ENCODE measurements around the gene ACSF3.
"Not testable (repeated sequence)": the region's sequence is repeated elsewhere in the genome, so short reads cannot be mapped to it uniquely, and the experiment has no call there.

The ACSF3 gene

DNA sequence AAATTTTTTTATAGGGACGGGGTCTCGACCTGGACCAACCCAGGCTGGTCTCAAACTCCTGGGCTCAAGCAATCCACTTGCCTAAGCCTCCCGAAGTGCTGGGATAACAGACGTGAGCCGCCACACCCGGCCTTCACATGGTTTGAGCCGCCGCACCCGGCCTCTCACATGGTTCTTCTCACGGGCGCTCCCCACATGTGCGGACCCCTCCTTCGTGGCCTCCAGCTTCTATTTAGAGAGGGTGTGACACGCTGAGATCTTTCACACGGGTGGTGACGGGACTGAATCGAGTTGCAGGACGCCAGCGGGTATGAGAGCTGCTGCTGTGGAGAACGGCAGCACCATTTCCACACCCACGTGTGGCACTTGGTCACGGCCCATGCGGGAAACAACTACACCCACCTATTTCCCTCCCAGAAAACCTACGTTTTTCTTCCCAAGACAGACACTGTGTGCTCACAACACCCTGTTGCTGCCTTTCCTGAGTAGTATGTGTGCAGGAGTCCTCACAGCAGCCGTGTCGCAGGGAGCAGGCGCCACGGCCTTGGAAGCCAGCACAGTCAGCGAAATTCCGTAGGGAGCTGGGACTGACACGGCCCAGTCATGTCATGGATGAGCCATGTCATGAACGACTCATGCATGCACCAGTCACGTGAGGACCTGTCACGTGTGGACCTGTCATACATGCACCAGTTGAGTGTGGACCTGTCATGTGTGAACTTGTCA lies 20.1 kb upstream of the ACSF3 start:
- DNase-seq, result no peak

DNA sequence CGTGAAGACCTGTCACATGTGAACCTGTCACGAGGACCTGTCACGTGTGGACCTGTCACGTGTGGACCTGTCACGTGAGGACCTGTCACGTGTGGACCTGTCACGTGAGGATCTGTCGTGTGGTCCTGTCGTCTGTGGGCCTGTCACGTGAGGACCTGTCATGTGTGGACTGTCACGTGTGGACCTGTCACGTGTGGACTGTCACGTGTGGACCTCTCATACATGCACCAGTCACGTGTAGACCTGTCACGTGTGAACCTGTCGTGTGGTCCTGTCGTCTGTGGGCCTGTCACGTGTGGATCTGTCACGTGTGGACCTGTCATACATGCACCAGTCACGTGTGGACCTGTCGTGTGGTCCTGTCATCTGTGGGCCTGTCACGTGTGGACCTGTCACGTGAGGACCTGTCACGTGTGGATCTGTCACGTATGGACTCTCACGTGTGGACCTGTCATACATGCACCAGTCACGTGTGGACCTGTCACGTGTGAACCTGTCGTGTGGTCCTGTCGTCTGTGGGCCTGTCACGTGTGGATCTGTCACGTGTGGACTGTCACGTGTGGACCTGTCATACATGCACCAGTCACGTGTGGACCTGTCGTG lies 19.5 kb upstream of the ACSF3 start:
- DNase-seq, result not testable (repeated sequence)

DNA sequence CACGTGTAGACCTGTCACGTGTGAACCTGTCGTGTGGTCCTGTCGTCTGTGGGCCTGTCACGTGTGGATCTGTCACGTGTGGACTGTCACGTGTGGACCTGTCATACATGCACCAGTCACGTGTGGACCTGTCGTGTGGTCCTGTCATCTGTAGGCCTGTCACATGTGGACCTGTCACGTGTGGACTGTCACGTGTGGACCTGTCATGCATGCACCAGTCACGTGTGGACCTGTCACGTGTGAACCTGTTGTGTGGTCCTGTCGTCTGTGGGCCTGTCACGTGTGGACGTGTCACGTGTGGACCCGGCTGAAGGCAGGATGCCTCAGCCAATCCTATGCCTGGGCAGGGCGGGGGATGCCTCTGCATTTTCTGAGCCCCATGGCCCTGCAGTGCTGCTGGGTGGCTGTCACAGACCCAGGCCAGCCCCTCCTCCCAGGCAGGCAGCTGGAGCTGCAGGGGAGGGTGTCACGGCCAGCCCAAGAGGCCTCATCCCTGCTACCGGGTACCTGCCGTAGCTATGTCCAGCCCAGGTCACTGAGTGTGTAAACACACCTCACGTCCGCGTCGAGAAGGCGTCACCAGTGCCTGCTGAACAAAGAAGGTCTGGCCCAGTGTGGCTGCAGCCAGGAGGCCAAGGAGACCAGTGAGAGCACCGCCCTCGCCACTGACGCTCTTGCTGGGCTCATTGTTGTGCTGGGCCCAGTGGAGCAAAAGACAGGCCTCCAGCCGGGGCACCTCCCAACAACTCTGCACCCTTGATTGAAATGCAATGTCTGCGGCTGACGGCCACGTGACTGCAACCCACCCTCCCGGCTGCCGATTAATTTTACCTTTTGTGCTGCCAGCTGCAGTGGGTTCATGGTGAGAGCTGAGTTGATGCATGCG lies 18.6 kb upstream of the ACSF3 start:
- no peak for DNase-seq

DNA sequence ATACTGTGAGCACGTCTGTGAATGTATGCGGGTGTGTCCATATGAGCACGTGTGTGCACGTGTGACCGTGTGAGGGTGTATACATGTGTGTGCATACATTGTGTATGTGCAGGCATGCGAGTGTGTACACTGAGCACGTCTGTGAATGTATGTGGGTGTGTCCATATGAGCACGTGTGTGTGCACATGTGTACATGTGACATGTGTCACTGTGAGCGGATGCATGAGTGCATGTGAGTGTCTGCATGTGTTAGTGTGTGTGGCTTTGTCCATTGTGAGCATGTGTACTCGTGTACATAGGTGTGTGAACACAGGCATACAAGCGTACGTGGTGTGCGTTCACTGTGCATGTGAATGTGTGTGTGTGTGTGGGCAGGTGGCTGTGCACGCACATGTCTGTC lies 17.5 kb upstream of the ACSF3 start:
- no peak for DNase-seq

DNA sequence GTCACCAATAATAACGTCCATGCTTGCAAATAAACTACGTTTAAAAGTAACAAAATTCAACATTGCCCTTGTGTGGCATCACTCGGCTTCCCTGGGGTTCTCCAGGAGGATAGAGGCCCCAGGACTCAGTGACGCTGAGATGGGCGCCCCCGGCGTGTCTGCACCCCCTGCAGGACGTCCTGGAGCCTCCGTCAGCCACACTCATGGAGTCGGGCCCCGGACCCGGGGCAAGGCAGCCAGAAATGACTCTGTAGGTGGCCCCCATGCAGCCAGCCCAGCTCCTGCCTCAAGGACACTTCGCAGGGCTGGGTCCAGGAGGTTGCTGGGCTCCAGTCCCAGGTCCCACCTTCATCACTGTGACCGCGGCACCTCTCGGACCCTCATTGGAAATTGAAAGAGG lies 16.6 kb upstream of the ACSF3 start:
- DNase-seq, result no peak

DNA sequence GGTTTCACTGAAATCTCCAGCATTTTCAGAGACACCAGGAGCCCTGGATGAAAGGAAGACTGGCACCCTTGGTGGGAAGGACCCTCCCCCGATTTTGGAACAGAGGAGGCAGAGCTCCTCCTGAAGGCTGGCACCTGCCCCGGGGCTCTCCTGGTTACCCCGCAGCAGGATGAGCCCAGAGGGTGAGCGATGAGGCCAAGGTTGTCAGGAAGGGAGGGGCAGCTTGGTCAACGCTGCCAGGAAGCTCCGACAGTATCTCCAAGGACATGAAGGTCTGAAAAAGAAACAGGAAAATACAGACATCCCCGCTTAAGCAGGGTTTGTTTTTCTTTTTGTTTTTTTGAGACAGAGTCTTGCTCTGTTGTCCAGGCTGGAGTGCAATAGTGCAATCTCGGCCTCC lies 15.5 kb upstream of the ACSF3 start:
- DNase-seq, result no peak

DNA sequence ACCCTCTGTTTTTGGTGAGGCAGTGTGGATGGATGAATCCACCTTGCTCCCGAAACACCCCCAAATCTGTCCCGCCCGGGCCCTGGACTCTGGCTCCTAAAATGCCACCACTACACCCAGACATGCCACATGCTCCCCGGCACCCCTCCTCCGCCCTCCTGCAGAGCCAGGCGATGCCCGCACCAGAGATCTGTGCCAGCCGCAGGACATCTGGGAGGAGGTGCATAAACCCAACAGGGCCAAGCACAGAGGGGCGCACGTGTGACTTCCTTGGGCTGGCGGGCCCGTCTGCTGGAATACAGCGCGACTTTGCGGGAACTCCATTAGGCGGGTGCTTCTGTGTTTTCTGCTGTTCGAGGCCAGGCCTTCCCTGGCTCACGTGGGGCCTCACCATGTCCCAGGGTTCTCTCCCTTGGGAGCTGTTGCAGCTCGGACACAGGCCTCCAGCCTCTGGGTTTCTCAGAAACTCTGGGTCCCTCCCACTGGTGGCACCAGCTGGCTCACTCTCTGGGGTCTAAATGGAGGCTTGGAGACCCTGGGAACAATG lies 14.1 kb upstream of the ACSF3 start:
- DNase-seq, result no peak

DNA sequence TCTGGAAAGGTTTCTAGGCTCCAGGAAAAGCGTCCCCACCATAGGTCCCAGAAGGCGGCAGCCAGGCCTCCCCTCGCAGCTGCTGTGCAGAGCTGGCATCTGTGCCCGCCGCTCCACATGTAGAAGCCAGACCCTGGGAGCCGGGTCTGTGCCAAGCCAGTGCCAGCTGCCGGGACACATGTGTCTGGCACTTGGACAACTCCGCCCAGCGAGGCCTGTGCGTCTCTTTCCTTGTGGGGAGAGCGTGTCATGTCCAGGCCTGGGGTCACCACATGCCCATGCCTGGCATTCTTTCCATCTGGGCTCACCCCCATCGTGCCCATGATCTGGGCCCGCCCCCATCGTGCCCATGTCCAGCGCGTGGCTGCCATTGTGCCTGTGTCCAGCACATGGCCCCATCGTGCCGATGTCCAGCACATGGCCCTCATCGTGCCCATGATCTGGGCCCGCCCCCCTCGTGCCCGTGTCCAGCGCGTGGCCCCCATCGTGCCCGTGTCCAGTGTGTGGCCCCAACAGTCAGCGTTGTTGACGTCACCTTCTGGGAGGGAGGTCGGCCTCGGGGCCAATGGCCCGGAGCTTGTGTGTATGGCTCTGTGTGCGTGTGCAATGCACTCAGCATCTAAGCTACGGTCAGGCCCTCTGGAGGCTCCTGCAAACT lies 13.3 kb upstream of the ACSF3 start:
- DNase-seq, result no peak

DNA sequence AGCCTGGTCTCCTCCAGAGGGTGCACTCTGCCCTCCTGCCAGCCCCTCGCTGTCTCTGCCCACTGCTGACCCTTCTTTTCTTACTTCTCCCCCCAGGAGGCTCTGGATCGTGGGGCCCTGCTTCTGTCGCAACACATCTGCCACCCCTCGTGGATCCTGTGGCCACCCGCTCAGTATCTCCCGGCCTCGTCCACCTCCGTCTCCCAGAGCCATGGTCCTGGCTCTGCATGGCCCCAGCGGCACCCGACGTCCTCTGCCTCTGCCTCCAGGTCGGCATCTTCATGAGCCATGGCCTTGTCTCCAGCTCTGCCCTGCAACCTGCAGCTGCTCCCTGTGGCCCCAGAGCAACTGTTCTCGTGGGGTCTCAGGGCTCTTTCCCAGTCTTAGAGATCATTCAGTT lies 12.1 kb upstream of the ACSF3 start:
- DNase-seq, result no peak

DNA sequence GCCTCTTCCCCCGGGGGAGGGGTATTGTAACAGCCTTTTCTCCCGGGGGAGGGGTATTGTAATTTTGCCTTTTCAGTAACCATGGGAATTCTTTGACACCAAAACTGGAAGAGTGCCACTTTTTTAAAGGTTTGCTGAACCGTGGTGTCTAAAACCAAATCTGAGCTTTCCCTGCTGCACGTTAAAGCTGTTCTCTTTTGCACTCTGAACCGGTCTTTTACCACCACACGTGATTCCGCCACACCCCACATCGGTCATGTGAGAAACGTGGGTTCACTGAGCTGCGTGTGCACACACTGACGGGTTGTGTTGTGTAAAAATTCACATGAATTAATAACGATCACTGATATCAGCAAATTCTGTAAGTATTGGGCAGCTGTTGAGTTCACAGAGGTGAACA lies 9.2 kb upstream of the ACSF3 start:
- DNase-seq, result peak; percentile 50

DNA sequence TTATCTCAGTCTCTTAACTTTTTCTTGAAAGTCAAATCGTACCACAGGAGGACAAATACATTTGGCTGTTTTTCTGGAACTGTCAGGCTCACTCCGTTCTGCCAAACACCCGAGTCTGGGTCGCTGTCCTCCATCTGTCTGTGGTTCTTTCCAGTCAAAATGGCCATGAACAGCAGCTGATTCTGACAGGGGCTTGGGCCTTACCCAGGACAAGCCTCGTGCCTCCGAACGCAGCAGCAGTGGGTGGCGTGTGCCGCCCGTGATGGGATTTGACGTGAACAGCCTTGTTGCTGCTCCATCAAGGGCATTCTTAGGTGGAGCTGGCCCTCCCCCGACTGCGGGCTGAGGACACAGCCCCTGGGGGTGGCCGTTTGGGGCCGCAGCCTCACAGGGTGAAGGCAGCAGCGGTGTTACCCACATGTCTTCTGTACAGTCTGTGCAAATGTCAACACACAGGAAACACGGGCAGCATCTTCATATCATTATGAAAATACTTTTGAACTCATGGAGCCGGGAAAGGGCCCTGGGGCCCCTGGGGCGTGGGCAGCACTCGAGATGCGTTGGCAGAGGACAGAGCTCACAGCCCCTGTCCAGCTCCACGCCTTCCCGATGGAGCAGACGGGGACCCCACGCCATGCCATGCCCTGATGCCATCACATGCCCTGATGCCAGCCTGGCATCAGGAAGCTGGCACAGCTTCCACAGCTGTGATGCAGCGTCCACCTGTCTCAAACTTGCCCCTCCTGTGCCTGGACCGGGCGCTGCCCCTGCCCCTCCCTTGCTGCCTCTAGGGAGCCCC lies 8.6 kb upstream of the ACSF3 start:
- DNase-seq, result no peak

DNA sequence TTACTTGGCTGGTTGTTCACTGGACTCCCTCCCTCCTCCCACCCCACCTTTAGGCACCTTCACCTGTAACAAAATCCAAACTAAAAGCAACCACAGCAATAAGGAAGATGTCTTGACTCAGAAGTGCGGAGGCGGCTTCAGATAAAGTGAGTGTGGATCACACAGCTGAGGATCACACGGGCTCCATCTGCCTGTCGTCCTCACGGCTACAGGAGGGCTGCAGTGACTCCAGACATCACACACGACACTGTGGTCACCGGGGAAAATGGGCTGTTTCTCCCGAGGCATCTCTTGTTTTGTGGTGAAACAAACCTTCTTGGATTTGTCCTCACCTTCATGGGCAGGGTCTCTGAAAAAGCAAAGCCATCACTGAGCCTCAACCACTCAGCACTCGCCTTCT lies 7.9 kb upstream of the ACSF3 start:
- DNase-seq, result no peak

DNA sequence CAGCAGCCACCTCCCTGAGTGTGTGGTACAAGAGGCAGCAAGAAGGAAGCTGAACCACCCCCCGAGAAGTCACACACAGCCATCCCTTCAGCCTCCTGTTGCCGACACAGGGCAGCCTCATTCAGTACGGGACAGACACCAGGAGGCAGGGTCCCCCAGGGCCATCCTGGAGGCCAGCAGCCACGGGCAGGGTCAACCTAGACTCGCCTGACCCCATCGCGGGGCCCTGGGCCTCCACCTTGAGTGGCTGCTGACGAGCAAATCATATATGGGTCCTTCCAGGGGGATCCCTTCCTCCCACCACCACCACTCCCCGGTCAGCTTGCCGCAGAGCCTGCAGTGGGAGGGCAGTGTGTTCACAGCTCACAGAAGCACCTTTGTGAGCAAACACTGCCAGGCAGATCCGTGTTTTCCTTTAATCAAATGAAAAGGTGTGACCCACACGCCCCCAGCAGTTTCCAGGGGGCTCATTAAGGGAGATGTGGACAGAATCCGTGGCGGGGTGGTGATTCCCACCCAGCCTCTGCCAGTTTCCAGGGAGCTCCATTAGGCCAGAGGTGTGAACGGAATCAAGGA lies 5.6 kb upstream of the ACSF3 start:
- no peak for DNase-seq

DNA sequence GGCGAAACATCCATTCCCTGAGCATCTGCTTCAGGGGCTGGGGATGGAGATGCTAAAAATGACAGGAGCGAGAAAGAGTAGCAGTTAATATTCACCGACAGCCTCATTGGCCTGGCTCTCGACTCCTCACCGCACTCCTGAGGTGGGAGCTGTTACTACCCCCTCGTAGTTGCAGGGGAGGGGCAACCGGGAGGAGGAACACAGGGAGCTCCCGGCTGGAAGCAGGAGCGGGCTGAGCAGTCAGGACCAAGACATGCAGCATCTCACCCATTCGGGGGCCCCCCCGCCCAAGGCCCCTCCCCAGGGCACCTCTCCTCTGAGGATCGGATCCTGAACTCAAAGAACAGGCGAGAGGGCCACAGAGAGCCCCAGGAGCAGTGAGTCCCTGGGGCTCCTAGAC lies 4.5 kb upstream of the ACSF3 start:
- no peak for DNase-seq

DNA sequence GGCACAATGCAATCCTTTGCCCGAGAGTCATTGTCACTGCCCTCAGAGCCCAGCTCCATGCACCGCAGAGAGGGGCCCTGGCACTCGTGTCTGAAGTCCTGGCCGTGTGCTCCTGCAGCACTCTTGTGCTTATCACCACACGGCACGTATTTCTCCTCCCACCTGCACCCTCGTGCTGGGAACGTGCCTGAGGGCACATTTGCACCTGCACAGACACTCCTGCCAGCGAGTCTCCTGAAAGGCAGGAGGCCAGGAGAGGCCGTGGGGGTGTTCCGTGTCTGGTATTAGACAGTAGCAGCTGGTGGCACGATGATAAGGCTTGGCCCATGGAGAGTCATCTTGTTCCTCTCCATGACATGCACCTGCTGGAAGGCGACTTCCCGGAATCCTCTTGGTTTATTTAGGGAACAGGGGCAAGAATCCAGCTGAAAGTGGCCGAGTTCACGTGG lies 3.4 kb upstream of the ACSF3 start:
- no peak for DNase-seq

DNA sequence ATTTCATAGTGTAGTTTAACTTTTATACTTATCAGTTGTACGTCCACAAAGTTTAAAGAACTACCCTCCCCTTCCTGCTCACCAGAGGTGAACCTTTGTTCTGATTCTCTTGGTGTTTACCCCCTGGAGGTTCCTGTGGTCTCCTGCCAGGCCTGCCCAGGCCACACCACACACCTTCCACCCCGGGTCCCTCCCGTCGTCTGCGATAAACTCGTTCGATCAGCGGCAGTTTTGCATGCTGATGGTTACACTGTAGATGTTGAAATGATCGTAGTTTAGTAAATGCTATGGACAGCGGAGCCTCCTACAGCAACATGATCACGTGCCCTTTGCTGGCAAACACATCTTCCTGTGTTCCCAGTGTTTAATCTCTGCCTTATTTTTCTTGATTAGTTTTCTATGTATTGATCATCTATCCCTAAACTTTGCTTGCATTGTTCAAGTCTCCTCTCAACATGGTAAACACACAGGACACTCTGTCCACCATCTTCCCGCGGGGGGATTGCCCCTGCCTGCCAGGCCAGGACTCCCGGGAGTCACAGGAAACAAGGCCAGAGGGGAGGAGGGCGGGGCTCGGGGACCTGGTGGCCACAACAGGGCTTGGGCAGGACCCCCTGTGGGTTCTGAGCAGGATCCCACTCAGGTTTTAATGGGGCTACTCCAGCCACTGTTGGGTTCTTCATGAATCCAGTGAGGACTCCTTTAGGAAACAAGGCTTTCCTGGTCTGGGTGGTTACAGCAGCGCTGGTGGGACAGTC lies 2.8 kb upstream of the ACSF3 start:
- DNase-seq, result no peak

DNA sequence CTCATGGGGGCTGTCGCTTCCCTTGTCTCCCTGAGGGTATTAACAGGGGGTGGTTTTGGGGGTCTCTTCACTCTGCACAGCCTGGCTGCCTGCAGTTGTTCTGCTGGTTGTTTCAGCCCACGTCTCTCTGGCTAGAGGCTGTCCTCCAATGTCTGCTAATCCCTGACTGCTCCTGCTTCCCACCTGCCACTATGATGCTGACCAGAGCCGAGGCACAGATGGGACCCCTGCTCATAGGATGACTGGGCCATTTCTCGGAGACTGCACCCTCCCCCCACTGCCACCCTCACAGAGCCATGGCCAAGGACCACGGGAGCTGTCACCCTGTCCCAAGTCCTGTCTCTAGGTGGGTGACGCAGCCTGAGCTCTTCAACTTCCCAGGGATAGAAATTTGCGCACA lies 1.6 kb upstream of the ACSF3 start:
- no peak for DNase-seq

DNA sequence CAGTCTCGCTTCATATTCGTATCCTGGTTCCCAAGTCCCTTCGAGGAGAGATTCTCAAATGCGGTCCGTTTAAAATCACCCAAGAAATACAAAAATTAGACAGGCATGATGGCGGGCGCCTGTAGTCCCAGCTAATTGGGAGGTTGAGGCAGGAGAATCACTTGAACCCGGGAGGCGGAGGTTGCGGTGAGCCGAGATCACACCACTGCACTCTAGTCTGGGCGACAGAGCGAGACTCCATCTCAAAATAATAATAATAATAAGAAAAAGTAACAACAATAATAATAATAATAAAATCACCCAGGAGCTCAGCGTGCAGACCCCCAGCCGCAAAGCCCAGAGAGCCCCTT lies 425 bp upstream of the ACSF3 start:
- DNase-seq, result not testable (repeated sequence)

DNA sequence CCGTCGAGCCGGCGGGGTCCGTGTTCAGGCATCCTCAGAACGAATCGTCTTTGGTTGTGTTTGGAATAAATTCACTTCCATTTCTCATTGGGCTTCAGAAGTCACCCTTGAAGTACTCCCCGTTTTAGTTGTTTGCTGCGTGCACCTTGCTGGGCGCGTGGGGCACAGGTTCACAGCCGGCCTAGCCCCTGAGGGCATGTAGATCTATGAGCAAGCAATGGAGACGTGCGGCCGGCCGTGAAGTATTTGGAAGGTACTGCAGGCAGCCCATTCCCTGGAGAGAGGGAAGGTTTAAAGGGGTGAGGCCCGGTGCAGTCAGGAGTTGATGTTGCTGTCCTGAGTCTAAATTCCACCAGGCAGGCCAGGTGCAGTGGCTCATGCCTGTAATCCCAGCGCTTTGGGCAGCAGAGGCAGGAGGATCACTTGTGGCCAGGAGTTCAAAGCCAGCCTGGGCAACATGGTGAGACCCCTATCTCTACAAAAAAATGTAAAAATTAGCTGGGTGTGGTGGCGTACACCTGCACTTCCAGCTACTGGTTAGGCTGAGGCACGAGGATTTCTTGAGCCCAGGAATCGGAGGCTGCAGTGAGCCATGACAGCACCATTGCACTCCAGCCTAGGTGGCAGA lies 714 bp downstream of the ACSF3 start:
- no peak for DNase-seq

DNA sequence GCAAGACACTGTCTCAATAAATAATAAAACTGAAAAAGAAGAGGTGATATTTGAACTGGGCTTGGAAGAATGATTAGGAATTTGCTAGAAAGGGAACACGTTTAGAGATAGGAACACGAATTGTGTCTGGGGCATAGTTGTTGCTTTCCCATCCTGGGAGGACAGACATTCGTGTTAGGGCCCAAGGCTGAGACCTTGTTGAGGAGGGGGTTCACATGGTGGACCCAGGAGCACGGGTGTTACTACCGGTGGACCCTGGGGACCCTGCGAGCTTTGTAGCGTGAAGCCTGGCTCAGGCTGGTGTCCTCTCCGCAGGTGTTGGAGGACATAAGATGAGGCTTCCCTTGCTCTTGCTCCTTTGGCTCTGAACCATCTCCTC lies 1.2 kb downstream of the ACSF3 start:
- DNase-seq, result no peak

DNA sequence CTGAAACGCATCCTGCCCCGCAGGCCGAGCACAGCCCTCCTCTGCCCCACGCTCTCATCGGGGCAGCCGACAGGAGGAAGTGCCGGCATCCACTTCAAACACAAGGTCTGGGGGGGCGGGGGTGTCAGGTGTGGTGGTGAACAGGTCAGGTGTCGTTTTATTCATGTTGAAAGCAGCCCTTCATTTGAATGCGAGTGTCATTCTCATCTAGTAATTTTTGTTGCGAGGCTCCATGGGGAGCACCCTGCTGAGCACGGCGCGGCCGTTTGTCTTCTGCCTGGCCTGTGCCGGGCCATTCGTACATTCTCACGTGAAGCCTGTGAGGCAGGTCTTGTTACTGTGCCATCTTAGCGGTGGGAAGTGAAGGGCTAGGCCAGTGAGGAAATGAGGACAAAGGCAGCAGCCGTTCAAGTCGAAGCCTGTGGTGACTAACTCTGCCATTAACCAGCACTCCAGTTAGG lies 1.9 kb downstream of the ACSF3 start:
- DNase-seq, result no peak

Measured in NCI-H2171 (cell line).